Gastroesophageal sphincter (tissue), 3 donors: Measurements from ENCODE around the gene JAK2.

Experiments
- EP300 ChIP-seq: sonication (generic); formaldehyde crosslinking; IDR thresholded peaks from one replicate; pipeline ENCODE4 v1.6.1; 2017; ENCODE audit warnings: antibody characterized with exemption, mild to moderate bottlenecking
- POLR2A ChIP-seq, 2 donors: fragments of 450-650 bp; IDR thresholded peaks; one replicate each; pipeline ENCODE4 v1.6.1; 2017; ENCODE audit warnings: antibody characterized with exemption in 2 of 2, mild to moderate bottlenecking in 2 of 2, moderate library complexity in 1 of 2
- POLR2AphosphoS5 ChIP-seq: sonication (generic); formaldehyde crosslinking; IDR thresholded peaks from one replicate; pipeline ENCODE4 v1.6.1; 2017; ENCODE audit warnings: antibody characterized with exemption
- TF ChIP-seq, protein P1 (sequence below), 4 experiments: fragments of 200-600 bp in 2 of 4; fragments of 450-650 bp in 2 of 4; sonication (generic) in 1 of 4; IDR thresholded peaks; one replicate each; pipeline ENCODE4 v1.5.1; 2017 to 2019; ENCODE audit warnings: antibody characterized with exemption in 4 of 4, mild to moderate bottlenecking in 2 of 4, moderate library complexity in 2 of 4

DNA sequence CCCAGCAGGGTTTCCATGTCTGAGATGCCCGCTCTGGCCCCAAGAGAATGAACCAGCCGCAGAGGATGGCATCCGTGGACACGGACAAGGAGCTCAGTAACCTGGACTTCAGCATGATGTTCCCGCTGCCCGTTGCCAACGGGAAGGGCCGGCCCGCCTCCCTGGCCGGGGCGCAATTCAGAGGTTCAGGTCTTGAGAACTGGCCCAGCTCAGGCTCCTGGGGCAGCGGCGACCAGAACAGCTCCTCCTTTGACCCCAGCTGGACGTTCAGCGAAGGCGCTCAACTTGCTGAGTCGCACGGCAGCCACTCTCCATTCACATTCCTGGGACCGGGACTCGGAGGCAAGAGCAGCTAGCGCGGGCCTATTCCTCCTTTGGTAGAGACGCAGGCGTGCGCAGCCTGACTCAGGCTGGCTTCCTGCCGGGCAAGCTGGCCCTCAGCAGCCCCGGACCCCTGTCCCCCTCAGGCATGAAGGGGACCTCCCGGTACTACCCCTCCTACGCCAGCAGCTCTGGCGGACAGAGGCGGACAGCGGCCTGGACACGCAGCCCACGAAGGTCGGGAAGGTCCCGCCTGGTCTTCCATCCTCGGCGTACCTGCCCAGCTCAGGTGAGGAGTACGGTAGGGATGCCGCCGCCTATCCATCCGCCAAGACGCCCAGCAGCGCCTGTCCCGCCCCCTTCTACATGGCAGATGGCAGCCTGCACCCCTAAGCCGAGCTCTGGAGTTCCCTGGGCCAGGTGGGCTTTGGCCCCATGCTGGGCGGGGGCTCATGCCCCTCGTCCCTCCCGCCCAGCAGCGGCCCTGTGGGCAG is 126.0 kb downstream of the JAK2 start:
- TF ChIP-seq, protein P1, sequence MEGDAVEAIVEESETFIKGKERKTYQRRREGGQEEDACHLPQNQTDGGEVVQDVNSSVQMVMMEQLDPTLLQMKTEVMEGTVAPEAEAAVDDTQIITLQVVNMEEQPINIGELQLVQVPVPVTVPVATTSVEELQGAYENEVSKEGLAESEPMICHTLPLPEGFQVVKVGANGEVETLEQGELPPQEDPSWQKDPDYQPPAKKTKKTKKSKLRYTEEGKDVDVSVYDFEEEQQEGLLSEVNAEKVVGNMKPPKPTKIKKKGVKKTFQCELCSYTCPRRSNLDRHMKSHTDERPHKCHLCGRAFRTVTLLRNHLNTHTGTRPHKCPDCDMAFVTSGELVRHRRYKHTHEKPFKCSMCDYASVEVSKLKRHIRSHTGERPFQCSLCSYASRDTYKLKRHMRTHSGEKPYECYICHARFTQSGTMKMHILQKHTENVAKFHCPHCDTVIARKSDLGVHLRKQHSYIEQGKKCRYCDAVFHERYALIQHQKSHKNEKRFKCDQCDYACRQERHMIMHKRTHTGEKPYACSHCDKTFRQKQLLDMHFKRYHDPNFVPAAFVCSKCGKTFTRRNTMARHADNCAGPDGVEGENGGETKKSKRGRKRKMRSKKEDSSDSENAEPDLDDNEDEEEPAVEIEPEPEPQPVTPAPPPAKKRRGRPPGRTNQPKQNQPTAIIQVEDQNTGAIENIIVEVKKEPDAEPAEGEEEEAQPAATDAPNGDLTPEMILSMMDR (IDR thresholded peaks at IDR 0.05) = no peak
- TF ChIP-seq POLR2A (IDR thresholded peaks at IDR 0.05) = no peak
- no peak for TF ChIP-seq EP300
- TF ChIP-seq POLR2AphosphoS5 = no peak
